Right atrium auricular region (tissue), 2 donors: ENCODE results near the gene ZNF362. TPM values are rescaled to one million over a fixed set of nuclear protein-coding genes. Genes with fewer than 3 reads are reported as not detected.

Experiments used
- DNase-seq: peaks from one replicate; pipeline ENCODE4 v3.0.0-alpha.2; 2019; ENCODE audit warnings: low spot score
- H3K27ac ChIP-seq, 2 donors: fragments of 200-600 bp; sonication (generic); 1 replicate in 1 of 2; 2 replicates in 1 of 2; pipeline ENCODE4 v1.5.1; 2016 to 2019
- H3K27me3 ChIP-seq, 2 donors: fragments of 200-600 bp; sonication (generic); one replicate each; pipeline versions ENCODE4 v1.5.1 to v1.6.0; 2017 to 2019
- H3K36me3 ChIP-seq: fragments of 200-600 bp; sonication (generic); one replicate; pipeline ENCODE4 v1.5.1; 2016
- H3K4me1 ChIP-seq, 2 donors: fragments of 200-600 bp; sonication (generic); one replicate each; pipeline versions ENCODE4 v1.5.1 to v1.6.0; 2017 to 2019
- H3K4me3 ChIP-seq, 2 donors: fragments of 200-600 bp; sonication (generic); 1 replicate in 1 of 2; 2 replicates in 1 of 2; pipeline ENCODE4 v1.5.1; 2017 to 2019; ENCODE audit warnings: mild to moderate bottlenecking in 1 of 2, moderate library complexity in 1 of 2
- H3K9me3 ChIP-seq, 2 donors: fragments of 200-600 bp; sonication (generic); one replicate each; pipeline ENCODE4 v1.5.1; 2019
- total RNA-seq, 2 donors: library from RNA; depleted of rRNA; stranded (reverse); fragments of >200 nt; gene quantifications; one replicate each; pipeline ENCODE4 v1.1.0, GENCODE V29; 2016
- TF ChIP-seq, protein P1 (sequence below), 2 donors: fragments of 200-600 bp; sonication (generic); IDR thresholded peaks; one replicate each; pipeline ENCODE4 v1.5.1; 2019; ENCODE audit warnings: antibody characterized with exemption in 2 of 2

ZNF362 gene
- total RNA-seq, 2 donors from 2014 or later, result 23.5 to 50.5 TPM

DNA sequence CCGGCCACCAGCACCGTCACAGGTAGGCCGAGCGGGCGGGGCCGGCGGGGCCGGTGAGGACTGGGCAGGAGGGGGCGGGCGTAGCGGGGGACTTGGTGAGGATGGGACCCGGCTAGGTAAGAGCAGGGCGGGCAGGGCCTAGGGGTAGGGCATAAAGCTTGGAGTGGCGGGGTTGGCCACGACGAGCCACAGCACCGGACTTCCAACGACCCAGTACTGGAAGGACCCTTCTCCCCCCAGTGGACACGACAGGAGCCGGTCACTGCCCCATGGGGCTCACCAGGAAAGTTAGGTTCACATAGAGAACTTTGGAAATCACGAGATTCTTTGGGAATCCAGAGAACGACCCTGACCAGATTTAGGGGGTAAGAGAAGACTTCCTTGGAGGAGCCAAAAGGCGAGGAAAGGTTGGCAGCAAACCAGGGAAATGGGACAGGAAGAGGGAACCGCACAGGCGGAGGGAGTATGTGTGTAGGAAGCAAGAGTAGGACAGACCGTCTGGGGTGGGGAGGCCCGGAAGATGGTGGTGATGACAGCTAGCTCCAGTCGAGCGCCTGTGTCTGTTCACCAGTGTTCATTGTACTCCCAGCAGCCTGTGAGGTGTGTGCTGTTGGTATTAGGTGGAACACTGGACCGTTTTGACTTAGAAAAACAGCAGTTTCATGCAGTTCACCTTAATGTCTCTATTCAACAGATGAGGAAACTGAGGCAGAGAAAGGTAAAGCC lies 20.4 kb downstream of the ZNF362 start:
- DNase-seq, result no peak
- H3K4me3 ChIP-seq, result no peak overlapping the region
- peaks cover 0 to 18% of the 10 kb centered on the region in 2 donors for H3K4me1 ChIP-seq
- TF ChIP-seq, protein P1, sequence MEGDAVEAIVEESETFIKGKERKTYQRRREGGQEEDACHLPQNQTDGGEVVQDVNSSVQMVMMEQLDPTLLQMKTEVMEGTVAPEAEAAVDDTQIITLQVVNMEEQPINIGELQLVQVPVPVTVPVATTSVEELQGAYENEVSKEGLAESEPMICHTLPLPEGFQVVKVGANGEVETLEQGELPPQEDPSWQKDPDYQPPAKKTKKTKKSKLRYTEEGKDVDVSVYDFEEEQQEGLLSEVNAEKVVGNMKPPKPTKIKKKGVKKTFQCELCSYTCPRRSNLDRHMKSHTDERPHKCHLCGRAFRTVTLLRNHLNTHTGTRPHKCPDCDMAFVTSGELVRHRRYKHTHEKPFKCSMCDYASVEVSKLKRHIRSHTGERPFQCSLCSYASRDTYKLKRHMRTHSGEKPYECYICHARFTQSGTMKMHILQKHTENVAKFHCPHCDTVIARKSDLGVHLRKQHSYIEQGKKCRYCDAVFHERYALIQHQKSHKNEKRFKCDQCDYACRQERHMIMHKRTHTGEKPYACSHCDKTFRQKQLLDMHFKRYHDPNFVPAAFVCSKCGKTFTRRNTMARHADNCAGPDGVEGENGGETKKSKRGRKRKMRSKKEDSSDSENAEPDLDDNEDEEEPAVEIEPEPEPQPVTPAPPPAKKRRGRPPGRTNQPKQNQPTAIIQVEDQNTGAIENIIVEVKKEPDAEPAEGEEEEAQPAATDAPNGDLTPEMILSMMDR (IDR thresholded peaks at IDR 0.05), result no peak
- H3K36me3 ChIP-seq, result peaks cover 45% of the 10 kb centered on the region
- no peaks in the 10 kb centered on the region for H3K9me3 ChIP-seq
- no peaks in the 10 kb centered on the region for H3K27me3 ChIP-seq
- no peak overlapping the region for H3K27ac ChIP-seq

DNA sequence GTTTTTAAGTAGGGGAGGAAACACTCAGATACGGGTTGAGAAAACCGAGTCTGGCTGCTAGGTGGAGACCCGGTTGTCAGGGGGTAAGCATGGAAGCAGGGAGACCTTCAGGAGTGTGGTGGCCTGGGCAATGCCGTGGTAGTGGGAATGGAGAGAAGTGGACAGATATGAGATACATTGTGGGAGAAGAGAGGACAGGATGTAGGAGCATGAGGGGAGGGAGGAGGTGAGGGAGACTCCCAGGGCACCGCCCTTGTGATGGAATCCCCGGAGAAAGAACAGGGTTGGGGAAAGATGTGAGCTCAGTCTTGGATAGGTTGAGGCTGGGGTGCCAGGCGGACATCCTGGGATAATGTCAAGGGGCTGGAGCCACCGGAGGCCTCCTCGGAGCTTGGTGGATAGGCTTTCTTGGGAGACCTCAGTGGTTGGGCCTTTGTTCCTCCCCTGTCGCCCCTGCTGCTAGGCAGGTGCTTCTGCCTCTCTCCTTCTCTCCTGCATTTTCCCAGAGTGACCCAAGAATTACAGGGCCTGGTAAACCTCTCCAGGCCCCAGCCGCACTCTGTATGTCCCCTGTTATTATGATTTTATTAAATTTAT lies 21.3 kb downstream of the ZNF362 start:
- Histone ChIP-seq H3K36me3 (peaks cover 53% of the 10 kb centered on the region), H3K27me3 (no peaks in the 10 kb centered on the region), H3K9me3 (no peaks in the 10 kb centered on the region), H3K4me1 (peaks cover 0 to 10% of the 10 kb centered on the region in 2 donors), H3K27ac (no peak overlapping the region), H3K4me3 (no peak overlapping the region)
- TF ChIP-seq, protein P1 (IDR thresholded peaks at IDR 0.05), result no peak
- DNase-seq, result no peak

GRCh38 chr1:33280091-33280661 lies 23.9 kb downstream of the ZNF362 start:
- Histone ChIP-seq H3K36me3 (peaks cover 71% of the 10 kb centered on the region), H3K9me3 (no peaks in the 10 kb centered on the region), H3K4me3 (no peak overlapping the region), H3K4me1 (no peaks in the 10 kb centered on the region), H3K27me3 (no peaks in the 10 kb centered on the region), H3K27ac (no peak overlapping the region)
- TF ChIP-seq, protein P1 (IDR thresholded peaks at IDR 0.05), result no peak
- no peak for DNase-seq

DNA sequence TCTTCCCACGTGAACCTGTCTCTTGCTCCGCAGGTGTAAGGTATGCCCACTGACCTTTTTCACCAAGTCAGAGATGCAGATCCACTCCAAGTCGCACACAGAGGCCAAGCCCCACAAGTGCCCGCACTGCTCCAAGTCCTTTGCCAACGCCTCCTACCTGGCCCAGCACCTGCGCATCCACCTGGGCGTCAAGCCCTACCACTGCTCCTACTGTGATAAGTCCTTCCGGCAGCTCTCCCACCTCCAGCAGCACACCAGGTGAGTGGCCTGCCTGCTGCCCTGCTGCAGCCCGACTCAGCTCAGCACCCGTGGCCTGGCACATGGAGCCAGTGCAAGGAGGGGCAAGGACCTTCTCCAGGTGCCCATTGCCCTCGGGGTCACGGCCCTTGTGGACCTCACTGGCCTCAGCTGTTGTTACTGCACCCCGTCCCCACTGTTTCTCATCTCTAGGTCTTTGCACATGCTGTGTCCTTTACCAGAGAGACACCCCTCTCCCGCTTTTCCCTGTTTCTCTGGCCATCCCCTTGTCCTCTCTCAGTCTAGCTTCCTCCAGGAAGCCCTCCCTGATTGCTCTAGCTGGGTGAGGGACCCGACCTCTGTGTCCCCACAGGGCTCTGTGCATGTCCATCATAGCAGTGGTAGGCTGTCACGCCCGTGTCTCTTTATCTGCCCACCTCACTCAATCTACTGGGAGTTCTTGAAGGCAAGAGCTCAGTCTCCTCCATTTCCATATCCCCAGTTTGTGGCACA lies 25.4 kb downstream of the ZNF362 start:
- H3K36me3 ChIP-seq, result peaks cover 79% of the 10 kb centered on the region
- no peaks in the 10 kb centered on the region for H3K9me3 ChIP-seq
- DNase-seq, result no peak
- H3K4me1 ChIP-seq, result peaks cover 0 to 4% of the 10 kb centered on the region in 2 donors
- no peaks in the 10 kb centered on the region for H3K27me3 ChIP-seq
- H3K27ac ChIP-seq, result no peak overlapping the region
- TF ChIP-seq, protein P1 (IDR thresholded peaks at IDR 0.05), result no peak
- no peak overlapping the region for H3K4me3 ChIP-seq

DNA sequence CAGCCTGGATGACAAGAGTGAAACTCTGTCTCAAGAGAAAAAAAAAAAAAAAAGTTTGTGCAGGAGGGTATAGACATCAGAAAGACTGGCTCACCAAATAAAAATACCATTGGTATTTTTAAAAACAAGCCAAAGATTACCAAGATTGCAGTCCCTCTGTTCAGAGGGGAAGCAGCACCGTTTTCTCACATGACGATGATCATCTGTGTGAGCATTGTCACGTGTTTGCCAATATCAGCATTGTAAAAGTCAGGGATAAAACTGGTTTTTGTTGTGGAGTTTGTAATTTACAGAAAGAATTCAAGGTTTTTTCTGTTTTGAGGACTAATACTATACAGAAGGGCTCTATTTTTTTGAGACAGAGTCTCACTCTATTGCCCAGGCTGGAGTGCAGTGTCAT lies 26.5 kb downstream of the ZNF362 start:
- Histone ChIP-seq H3K36me3 (peaks cover 68% of the 10 kb centered on the region), H3K4me1 (peaks cover 0 to 9% of the 10 kb centered on the region in 2 donors), H3K9me3 (no peaks in the 10 kb centered on the region), H3K4me3 (no peak overlapping the region), H3K27me3 (no peaks in the 10 kb centered on the region), H3K27ac (no peak overlapping the region)
- TF ChIP-seq, protein P1 (IDR thresholded peaks at IDR 0.05), result no peak
- DNase-seq, result no peak
